OCI-LY1 (cell line): ENCODE measurements around the gene DPM2.

Experiments used
- EZH2 ChIP-seq: fragments of 200-600 bp; sonication (generic), shearing (Covaris generic); IDR thresholded peaks from 2 replicates; pipeline ENCODE4 v1.8.0; 2017; ENCODE audit warnings: borderline replicate concordance, mixed run types, mild to moderate bottlenecking, antibody characterized with exemption, low read length, moderate library complexity, mixed read lengths
- TF ChIP-seq, protein P1 (sequence below): fragments of 200-600 bp; sonication (generic), shearing (Covaris generic); IDR thresholded peaks from 2 replicates; pipeline ENCODE4 v1.5.1; 2017; ENCODE audit warnings: mild to moderate bottlenecking, antibody characterized with exemption, low read length, moderate library complexity, mixed read lengths

DNA sequence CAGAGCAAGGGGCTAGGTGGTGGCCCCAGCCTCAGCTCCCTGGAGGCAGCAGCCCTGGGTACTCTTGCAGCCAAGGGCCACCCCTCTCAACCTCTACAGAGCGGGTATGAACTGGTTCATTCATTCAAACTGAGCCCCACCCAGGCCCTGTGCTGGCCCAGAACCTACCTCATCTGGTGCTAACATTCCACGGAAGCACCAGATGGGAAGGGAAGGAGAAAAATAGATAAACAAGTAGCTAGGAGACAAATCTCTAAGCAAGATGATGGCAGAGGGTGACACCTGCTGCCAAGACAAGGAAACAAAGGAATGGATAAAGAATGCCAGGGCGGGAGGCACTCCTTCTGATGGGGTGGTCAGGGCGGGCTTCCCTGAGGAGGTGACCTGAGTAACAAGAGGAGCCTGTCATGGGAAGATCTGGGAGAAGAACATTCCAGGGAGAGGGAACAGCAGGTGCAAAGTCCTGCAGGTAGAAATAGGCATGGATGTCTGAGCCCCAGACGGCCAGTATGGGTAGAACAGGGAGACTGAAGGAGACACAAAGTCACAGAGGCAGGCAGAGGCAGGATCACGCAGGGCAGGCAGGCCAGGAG, 26.9 kb downstream of the DPM2 start:
- TF ChIP-seq, protein P1, sequence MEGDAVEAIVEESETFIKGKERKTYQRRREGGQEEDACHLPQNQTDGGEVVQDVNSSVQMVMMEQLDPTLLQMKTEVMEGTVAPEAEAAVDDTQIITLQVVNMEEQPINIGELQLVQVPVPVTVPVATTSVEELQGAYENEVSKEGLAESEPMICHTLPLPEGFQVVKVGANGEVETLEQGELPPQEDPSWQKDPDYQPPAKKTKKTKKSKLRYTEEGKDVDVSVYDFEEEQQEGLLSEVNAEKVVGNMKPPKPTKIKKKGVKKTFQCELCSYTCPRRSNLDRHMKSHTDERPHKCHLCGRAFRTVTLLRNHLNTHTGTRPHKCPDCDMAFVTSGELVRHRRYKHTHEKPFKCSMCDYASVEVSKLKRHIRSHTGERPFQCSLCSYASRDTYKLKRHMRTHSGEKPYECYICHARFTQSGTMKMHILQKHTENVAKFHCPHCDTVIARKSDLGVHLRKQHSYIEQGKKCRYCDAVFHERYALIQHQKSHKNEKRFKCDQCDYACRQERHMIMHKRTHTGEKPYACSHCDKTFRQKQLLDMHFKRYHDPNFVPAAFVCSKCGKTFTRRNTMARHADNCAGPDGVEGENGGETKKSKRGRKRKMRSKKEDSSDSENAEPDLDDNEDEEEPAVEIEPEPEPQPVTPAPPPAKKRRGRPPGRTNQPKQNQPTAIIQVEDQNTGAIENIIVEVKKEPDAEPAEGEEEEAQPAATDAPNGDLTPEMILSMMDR = peak; percentile 56; the same call in 1 of the 2 replicates
- TF ChIP-seq EZH2 = no peak
